HT1080 (cell line): ENCODE data around the gene BORCS6. TPM values are rescaled to one million over a fixed set of nuclear protein-coding genes. Genes with fewer than 3 reads are reported as not detected.
"Not testable (repeated sequence)": the region's sequence is repeated elsewhere in the genome, so short reads cannot be mapped to it uniquely, and the experiment has no call there.

Experiments used
- DNase-seq: peaks from one replicate; pipeline ENCODE4 v3.0.0-alpha.2; 2015; ENCODE audit warnings: low read depth
- total RNA-seq: library from RNA; depleted of rRNA; stranded (reverse); fragments of >200 nt; shearing (Covaris generic); gene quantifications from 2 replicates; pipeline ENCODE4 v1.2.3, GENCODE V29; 2014

Gene BORCS6
- total RNA-seq, 1 experiment from 2014 or later: 9.9 TPM

- DNase-seq: no peak
Measured at GRCh38 chr17:8175795-8176196, 14.2 kb downstream of the BORCS6 start.

GRCh38 chr17:8173871-8174322, 16.1 kb downstream of the BORCS6 start:
- DNase-seq: no peak

- peak; percentile 99 for DNase-seq
Measured at GRCh38 chr17:8173056-8173870, 16.7 kb downstream of the BORCS6 start.

GRCh38 chr17:8170186-8170585, 19.8 kb downstream of the BORCS6 start:
- not testable (repeated sequence) for DNase-seq

- DNase-seq: no peak
Measured at GRCh38 chr17:8167526-8167925, 22.5 kb downstream of the BORCS6 start.

- DNase-seq: no peak
Measured at GRCh38 chr17:8166731-8167130, 23.2 kb downstream of the BORCS6 start.

- no peak for DNase-seq
Measured at GRCh38 chr17:8164815-8165131, 25.2 kb downstream of the BORCS6 start.

GRCh38 chr17:8163978-8164814, 25.8 kb downstream of the BORCS6 start:
- peak; percentile 38 for DNase-seq

- no peak for DNase-seq
Measured at GRCh38 chr17:8162997-8163977, 26.7 kb downstream of the BORCS6 start.

GRCh38 chr17:8162233-8162996, 27.6 kb downstream of the BORCS6 start, which contains the start of gene VAMP2:
Gene VAMP2 (minus strand): TSS chr17:8162948. CDS start chr17:8162879, 69 bp downstream.
- DNase-seq: peak; percentile 45

- DNase-seq: no peak
Measured at GRCh38 chr17:8161289-8162232, 28.4 kb downstream of the BORCS6 start.

GRCh38 chr17:8160741-8161221, 29.2 kb downstream of the BORCS6 start:
- no peak for DNase-seq

GRCh38 chr17:8160224-8160577, 29.8 kb downstream of the BORCS6 start:
- DNase-seq: no peak

GRCh38 chr17:8159459-8160223, 30.3 kb downstream of the BORCS6 start:
- no peak for DNase-seq

- DNase-seq: no peak
Measured at GRCh38 chr17:8159032-8159400, 31.0 kb downstream of the BORCS6 start.

- peak; percentile 85 for DNase-seq
Measured at GRCh38 chr17:8158267-8159031, 31.5 kb downstream of the BORCS6 start.

- peak; percentile 100 for DNase-seq
Measured at GRCh38 chr17:8156246-8156992, 33.6 kb downstream of the BORCS6 start.
